Endothelial cell of umbilical vein (primary cell): ENCODE measurements around the gene HAGH. TPM values are rescaled to one million over a fixed set of nuclear protein-coding genes. Genes with fewer than 3 reads are reported as not detected.

Experiments
- BruUV-seq: library from RNA; stranded (reverse); fragments of 400-500 nt; replicated peaks from 2 replicates; lab custom pipeline; 2021; lab: Mats Ljungman, UMichigan
- CTCF ChIA-PET: fragments of 300-600, 350-600 bp; sonication (Branson Sonifier 250); formaldehyde crosslinking; loops from one replicate; lab custom pipeline; 2021; ENCODE audit warnings: antibody characterized with exemption, inconsistent platforms; lab: Charles Lee
- POLR2A ChIA-PET: fragments of 300-600, 350-600 bp; sonication (Branson Sonifier 250); formaldehyde crosslinking; loops from one replicate; lab custom pipeline; 2021; ENCODE audit warnings: antibody characterized with exemption, inconsistent platforms; lab: Charles Lee
- DNase-seq: peaks from one replicate; pipeline ENCODE4 v3.0.0-alpha.2; 2011; ENCODE audit warnings: low read depth, low spot score
- FAIRE-seq: peaks from 2 replicates; lab custom pipeline; 2011; peaks lifted over from hg19 to GRCh38; lab: Jason Lieb, UNC
- H2AFZ ChIP-seq: 2 replicates; pipeline ENCODE4 v1.6.0; 2012; ENCODE audit warnings: low read depth, low read length, control low read depth, inconsistent platforms
- H3K27ac ChIP-seq: 2 replicates; pipeline ENCODE4 v1.5.1; 2011; ENCODE audit warnings: low read depth, mild to moderate bottlenecking, control low read depth, low read length, moderate library complexity; ENCODE audit not compliant: insufficient read depth
- H3K27me3 ChIP-seq, 2 experiments: 2 replicates each; pipeline versions ENCODE4 v1.6.0 to v1.6.1; 2011; ENCODE audit warnings: low read length in 2 of 2, mixed read lengths in 1 of 2; ENCODE audit not compliant: control insufficient read depth in 2 of 2, insufficient read depth in 2 of 2
- H3K36me3 ChIP-seq, 2 experiments: 2 replicates in 1 of 2; 3 replicates in 1 of 2; pipeline ENCODE4 v1.5.1; 2011; ENCODE audit warnings: low read length in 2 of 2, mild to moderate bottlenecking in 1 of 2, moderate library complexity in 1 of 2; ENCODE audit not compliant: control insufficient read depth in 2 of 2, insufficient read depth in 2 of 2; ENCODE audit errors: extremely low read depth in 1 of 2
- H3K4me1 ChIP-seq: 3 replicates; pipeline ENCODE4 v1.5.1; 2011; ENCODE audit warnings: mild to moderate bottlenecking, low read length; ENCODE audit not compliant: control insufficient read depth, insufficient read depth; ENCODE audit errors: extremely low read depth
- H3K4me2 ChIP-seq: 2 replicates; pipeline ENCODE4 v1.6.1; 2011; ENCODE audit warnings: low read length, control low read depth, mixed read lengths; ENCODE audit not compliant: insufficient read depth
- H3K4me3 ChIP-seq, 3 experiments: fragments of 200-600 bp in 1 of 3; sonication (generic), shearing (Covaris generic) in 1 of 3; replicated peaks in 1 of 3; 2 replicates each; pipeline ENCODE4 v1.5.1; 2011 to 2016; ENCODE audit warnings: control low read depth in 3 of 3, low read length in 3 of 3, mild to moderate bottlenecking in 2 of 3, inconsistent platforms in 1 of 3, low read depth in 1 of 3, moderate library complexity in 1 of 3; ENCODE audit not compliant: insufficient read depth in 1 of 3
- H3K79me2 ChIP-seq: 2 replicates; pipeline ENCODE4 v1.6.0; 2012; ENCODE audit warnings: low read length, inconsistent platforms; ENCODE audit not compliant: control insufficient read depth, insufficient read depth
- H3K9ac ChIP-seq: replicated peaks from 2 replicates; pipeline ENCODE3; 2011; ENCODE audit warnings: low read length, control low read depth; ENCODE audit not compliant: insufficient read depth; ENCODE audit errors: extremely low read depth
- H3K9me1 ChIP-seq: replicated peaks from 3 replicates; pipeline ENCODE4 v1.6.0; 2011; ENCODE audit warnings: mild to moderate bottlenecking, low read length; ENCODE audit not compliant: control insufficient read depth, insufficient read depth; ENCODE audit errors: extremely low read depth
- H3K9me3 ChIP-seq: replicated peaks from 2 replicates; pipeline ENCODE4 v1.5.1; 2012; ENCODE audit warnings: low read length, inconsistent platforms; ENCODE audit not compliant: control insufficient read depth, insufficient read depth
- H4K20me1 ChIP-seq: replicated peaks from 2 replicates; pipeline ENCODE3; 2011; ENCODE audit warnings: mild to moderate bottlenecking, low read length; ENCODE audit not compliant: control insufficient read depth, insufficient read depth; ENCODE audit errors: extremely low read depth
- EZH2 ChIP-seq: IDR thresholded peaks from 2 replicates; pipeline ENCODE4 v1.6.1; 2012; ENCODE audit warnings: borderline replicate concordance, low read depth, mild to moderate bottlenecking, moderate library complexity, low read length, inconsistent platforms; ENCODE audit not compliant: severe bottlenecking
- JUN ChIP-seq: IDR thresholded peaks from 2 replicates; pipeline ENCODE4 v1.6.1; 2011; ENCODE audit warnings: borderline replicate concordance, low read depth; ENCODE audit not compliant: insufficient read length, insufficient read depth
- MYC ChIP-seq: IDR thresholded peaks from one replicate; pipeline ENCODE4 v1.6.1; 2011; ENCODE audit warnings: mild to moderate bottlenecking, low read depth, low read length
- POLR2A ChIP-seq: IDR thresholded peaks from 2 replicates; pipeline ENCODE4 v1.6.1; 2012; ENCODE audit warnings: low read depth, mild to moderate bottlenecking, control low read depth, low read length
- POLR2AphosphoS5 ChIP-seq: IDR thresholded peaks from 2 replicates; pipeline ENCODE4 v1.6.1; 2012; ENCODE audit warnings: low read depth, mild to moderate bottlenecking, control low read depth, low read length, moderate library complexity; ENCODE audit not compliant: insufficient read depth
- dilution Hi-C: fragments of 300-500 bp; cut with MboI; formaldehyde crosslinking; loops from one replicate; pipeline ENCODE4 v1.15.0; 2019; ENCODE audit warnings: low sequenced_read_pairs; ENCODE audit not compliant: extremely low pct_ligation_motif_present
- intact Hi-C: fragments of 100-400 bp; cut with micrococcal nuclease; formaldehyde crosslinking; loops from one replicate; pipeline ENCODE4 v1.10.0; 2022
- polyA plus RNA-seq, 4 experiments: library from polyadenylated mRNA; depleted of rRNA in 3 of 4; stranded (reverse) in 3 of 4; unstranded in 1 of 4; fragments of >200 nt; gene quantifications; 2 replicates each; pipeline versions ENCODE4 v1.2.1 to v1.2.3, GENCODE V29; 2011 to 2012; ENCODE audit warnings: missing spikeins in 1 of 4
- total RNA-seq: library from RNA; stranded (reverse); gene quantifications from 2 replicates; pipeline ENCODE4 v1.2.3, GENCODE V29; 2021

The HAGH gene
- total and polyA plus RNA-seq, 2 donors (not counting 3 experiments of a cell fraction or from before 2014, with no cell fraction given), result 54.3 to 84.2 TPM

DNA sequence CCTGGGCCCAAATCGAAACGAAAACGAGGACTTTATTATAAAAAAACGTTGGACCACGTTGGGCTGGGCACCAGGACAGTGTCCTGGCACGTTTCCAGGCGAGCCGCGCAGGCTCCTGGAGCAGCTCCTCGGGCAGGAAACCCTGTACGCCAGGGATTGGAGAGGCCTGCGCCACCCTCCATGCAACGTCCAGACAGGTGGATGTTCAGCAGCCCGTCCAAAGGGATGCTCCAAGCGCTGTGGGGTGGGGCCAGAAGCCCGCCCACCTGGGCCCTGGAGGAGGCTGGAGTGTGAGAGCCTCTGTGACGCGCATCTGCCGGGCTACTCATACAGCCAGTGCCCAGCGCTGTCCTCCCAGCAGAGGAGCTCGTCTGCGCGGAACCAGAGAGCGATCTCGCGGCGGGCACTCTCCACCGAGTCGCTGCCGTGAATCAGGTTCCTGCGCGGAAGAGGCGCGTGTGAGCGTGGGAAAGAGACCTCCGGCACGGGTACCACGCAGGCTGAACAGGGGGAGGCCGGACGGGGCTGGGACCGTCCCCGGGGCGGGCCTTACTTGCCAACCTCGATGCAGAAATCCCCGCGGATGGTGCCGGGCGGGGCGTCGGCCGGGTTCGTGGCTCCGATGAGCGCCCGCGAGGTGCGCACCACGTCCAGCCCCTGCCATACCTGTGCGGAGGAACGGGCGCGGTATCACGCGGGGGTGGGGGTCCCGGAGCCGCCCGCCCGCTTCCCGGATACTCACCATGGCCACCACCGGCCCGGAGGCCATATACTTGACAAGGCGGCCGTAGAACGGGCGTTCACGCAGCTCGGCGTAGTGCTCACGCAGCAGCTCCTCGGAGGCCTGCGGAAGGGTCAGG lies 56.1 kb downstream of the HAGH start:
- dilution Hi-C loops (no loop called here), intact Hi-C loops (no loop called here)
- no peak overlapping the region for H3K27ac ChIP-seq
- peak overlapping the region; percentile 59 to 83 (median 76) for H3K4me3 ChIP-seq
- no peaks in the 10 kb centered on the region for H3K27me3 ChIP-seq
- peak overlapping the region; percentile 50 for H3K4me2 ChIP-seq
- no peaks in the 10 kb centered on the region for H4K20me1 ChIP-seq
- TF ChIP-seq MYC, result no peak
- no peak for TF ChIP-seq EZH2
- TF ChIP-seq POLR2A, result no peak
- TF ChIP-seq JUN, result no peak
- TF ChIP-seq POLR2AphosphoS5, result peak; percentile 46
- peaks cover 19% of the 10 kb centered on the region for H3K4me1 ChIP-seq
- peak overlapping the region; percentile 21 for H2AFZ ChIP-seq
- no TSS peak for BruUV-seq
- H3K36me3 ChIP-seq, result peaks cover 3 to 29% of the 10 kb centered on the region in 2 experiments
- FAIRE-seq (no peak), DNase-seq (peak; percentile 56)
- H3K9me3 ChIP-seq, result no peaks in the 10 kb centered on the region
- POLR2A ChIA-PET, result interaction anchor here (1.3 kb wide), 1 partner anchor 12 kb away, joined by 3 read pairs; the partner anchor contains the start of genes NUBP2 and SPSB3
- H3K9ac ChIP-seq, result no peak overlapping the region
- H3K79me2 ChIP-seq, result peaks cover 17% of the 10 kb centered on the region
- CTCF ChIA-PET, result interaction anchor here (1.2 to 1.5 kb wide), 4 partner anchors 11 to 276 kb away, joined by 4 to 11 read pairs (median 5); partner anchors contain the start of gene MAPK8IP3
- H3K9me1 ChIP-seq, result no peaks in the 10 kb centered on the region
